Caki2 (cell line): ENCODE results near the gene POLD2. TPM values are rescaled to one million over a fixed set of nuclear protein-coding genes. Genes with fewer than 3 reads are reported as not detected.

Source experiments
- total RNA-seq: library from RNA; depleted of rRNA; stranded (reverse); fragments of >200 nt; shearing (Covaris generic); gene quantifications from 2 replicates; pipeline ENCODE4 v1.2.3, GENCODE V29; 2014; ENCODE audit warnings: low replicate concordance; rRNA removed

POLD2 gene
- total RNA-seq, 1 experiment from 2014 or later = 243 TPM

Other genes with a start within 250 kb of the POLD2 start
- 22.0 and 30.4 TPM in 2 replicates for gene URGCP, start 217.0 kb downstream of the POLD2 start, total RNA-seq
- 13.4 and 15.4 TPM in 2 replicates for gene UBE2D4, start 197.1 kb downstream of the POLD2 start, total RNA-seq
- gene SPDYE1, start 125.7 kb downstream of the POLD2 start, total RNA-seq = not detected in 2 replicates
- 137 and 174 TPM in 2 replicates for gene DBNL, start 78.8 kb downstream of the POLD2 start, total RNA-seq
- gene PGAM2, start 58.0 kb downstream of the POLD2 start, total RNA-seq = not detected in 2 replicates
- gene POLM, start 41.0 kb downstream of the POLD2 start, total RNA-seq = 2.6 and 2.9 TPM in 2 replicates
- gene AEBP1, start 19.2 kb downstream of the POLD2 start, total RNA-seq = not detected in 2 replicates
- not detected in 2 replicates for gene MYL7, start 17.8 kb upstream of the POLD2 start, total RNA-seq
- gene GCK, start 65.9 kb upstream of the POLD2 start, total RNA-seq = not detected in 2 replicates
- 71.2 and 102 TPM in 2 replicates for gene YKT6, start 77.4 kb upstream of the POLD2 start, total RNA-seq
- 0.14 and 0.23 TPM in 2 replicates for gene CAMK2B, start 202.0 kb upstream of the POLD2 start, total RNA-seq